ENCODE results near the gene KPNA1.
"Not testable (repeated sequence)": the region's sequence is repeated elsewhere in the genome, so short reads cannot be mapped to it uniquely, and the experiment has no call there.

KPNA1 gene

GRCh38 chr3:122469659-122470058 is 45.1 kb downstream of the KPNA1 start:
- no peak for DNase-seq

- no peak for DNase-seq
These were observed 45.7 kb downstream of the KPNA1 start for GRCh38 chr3:122468896-122469533.

- no peak for DNase-seq
These were observed 48.0 kb downstream of the KPNA1 start for GRCh38 chr3:122466701-122467240.

- DNase-seq, result no peak
These were observed 50.1 kb downstream of the KPNA1 start for GRCh38 chr3:122464659-122465058.

GRCh38 chr3:122462406-122462805 is 52.3 kb downstream of the KPNA1 start:
- DNase-seq, result no peak

GRCh38 chr3:122461806-122462205 is 52.9 kb downstream of the KPNA1 start:
- DNase-seq, result no peak

- DNase-seq, result no peak
These were observed 55.7 kb downstream of the KPNA1 start for GRCh38 chr3:122458992-122459391.

GRCh38 chr3:122457706-122458105 is 57.0 kb downstream of the KPNA1 start:
- DNase-seq, result no peak

GRCh38 chr3:122456074-122456473 is 58.7 kb downstream of the KPNA1 start:
- DNase-seq, result no peak

- no peak for DNase-seq
These were observed 63.4 kb downstream of the KPNA1 start for GRCh38 chr3:122451371-122451770.

- DNase-seq, result not testable (repeated sequence)
These were observed 66.5 kb downstream of the KPNA1 start for GRCh38 chr3:122448218-122448617.

GRCh38 chr3:122444491-122444887 is 70.2 kb downstream of the KPNA1 start:
- DNase-seq, result not testable (repeated sequence)

GRCh38 chr3:122443762-122444490 is 70.8 kb downstream of the KPNA1 start:
- DNase-seq, result not testable (repeated sequence)

GRCh38 chr3:122443090-122443489 is 71.6 kb downstream of the KPNA1 start:
- no peak for DNase-seq

- DNase-seq, result no peak
These were observed 78.8 kb downstream of the KPNA1 start for GRCh38 chr3:122435950-122436349.

GRCh38 chr3:122430371-122430770 is 84.4 kb downstream of the KPNA1 start:
- DNase-seq, result no peak

- no peak for DNase-seq
These were observed 86.8 kb downstream of the KPNA1 start for GRCh38 chr3:122427857-122428471.

GRCh38 chr3:122421836-122422235 is 92.9 kb downstream of the KPNA1 start:
- DNase-seq, result no peak

GRCh38 chr3:122421101-122421500 is 93.6 kb downstream of the KPNA1 start:
- DNase-seq, result no peak

GRCh38 chr3:122416966-122417365 is 97.8 kb downstream of the KPNA1 start:
- DNase-seq, result no peak

- no peak for DNase-seq
These were observed 98.7 kb downstream of the KPNA1 start, which contains the start of gene WDR5B for GRCh38 chr3:122415762-122416654. Gene WDR5B, minus strand, starts transcription at chr3:122416062. Its CDS starts 534 bp downstream, at chr3:122415528.

GRCh38 chr3:122415104-122415744 is 99.5 kb downstream of the KPNA1 start:
- no peak for DNase-seq
